Caco-2 (cell line): ENCODE measurements around the gene SLC5A10. TPM values are rescaled to one million over a fixed set of nuclear protein-coding genes. Genes with fewer than 3 reads are reported as not detected.
"Not testable (repeated sequence)": the region's sequence is repeated elsewhere in the genome, so short reads cannot be mapped to it uniquely, and the experiment has no call there.

Source experiments
- BruUV-seq: library from RNA; stranded (reverse); fragments of 400-500 nt; replicated peaks from 2 replicates; lab custom pipeline; 2021; lab: Mats Ljungman, UMichigan
- CTCF ChIA-PET: fragments of 300-600 bp; sonication (Branson Sonifier 250); formaldehyde crosslinking; loops from one replicate; lab custom pipeline; 2022; ENCODE audit warnings: antibody characterized with exemption; lab: Charles Lee
- POLR2A ChIA-PET: fragments of 300-600 bp; sonication (Branson Sonifier 250); formaldehyde crosslinking; loops from one replicate; lab custom pipeline; 2022; ENCODE audit warnings: antibody characterized with exemption; lab: Charles Lee
- DNase-seq, 2 experiments: peaks; one replicate each; pipeline versions ENCODE4 v3.0.0 to v3.0.0-alpha.2; 2020 to 2022
- H3K27me3 ChIP-seq: replicated peaks from 2 replicates; pipeline ENCODE4 v1.6.0; 2011; ENCODE audit warnings: low read length; ENCODE audit not compliant: control insufficient read depth, insufficient read depth
- H3K36me3 ChIP-seq: 2 replicates; pipeline ENCODE4 v1.5.1; 2011; ENCODE audit warnings: low read length; ENCODE audit not compliant: control insufficient read depth, insufficient read depth
- H3K4me1 ChIP-seq: fragments of 250-450 bp; sonication (Bioruptor Pico); 2 replicates; pipeline ENCODE4 v1.5.1; 2020; ENCODE audit warnings: mild to moderate bottlenecking
- H3K4me3 ChIP-seq: 2 replicates; pipeline ENCODE4 v1.5.1; 2011; ENCODE audit warnings: low read depth, mild to moderate bottlenecking, control low read depth, low read length
- H3K9me3 ChIP-seq: fragments of 250-450 bp; sonication (Bioruptor Pico); 2 replicates; pipeline ENCODE4 v1.5.1; 2020; ENCODE audit warnings: mild to moderate bottlenecking, moderate library complexity
- H3K27ac Mint-ChIP-seq: one replicate; pipeline ENCODE4 v1.8.0; 2022; ENCODE audit warnings: mixed read lengths; ENCODE audit not compliant: unreplicated experiment
- H3K27me3 Mint-ChIP-seq: one replicate; pipeline ENCODE4 v1.8.0; 2022; ENCODE audit warnings: mixed read lengths; ENCODE audit not compliant: insufficient read depth, unreplicated experiment
- H3K36me3 Mint-ChIP-seq: one replicate; pipeline ENCODE4 v1.8.0; 2022; ENCODE audit warnings: mild to moderate bottlenecking, mixed read lengths; ENCODE audit not compliant: insufficient read depth, unreplicated experiment
- H3K4me1 Mint-ChIP-seq: one replicate; pipeline ENCODE4 v1.8.0; 2022; ENCODE audit warnings: low read depth, mixed read lengths; ENCODE audit not compliant: unreplicated experiment
- H3K4me3 Mint-ChIP-seq: one replicate; pipeline ENCODE4 v1.8.0; 2022; ENCODE audit warnings: mild to moderate bottlenecking, moderate library complexity, mixed read lengths; ENCODE audit not compliant: unreplicated experiment
- H3K9me3 Mint-ChIP-seq: one replicate; pipeline ENCODE4 v1.8.0; 2022; ENCODE audit warnings: mixed read lengths; ENCODE audit not compliant: unreplicated experiment
- intact Hi-C: fragments of 100-400 bp; cut with micrococcal nuclease; formaldehyde crosslinking; loops from one replicate; pipeline ENCODE4 v1.10.0; 2022; ENCODE audit not compliant: unreplicated experiment
- total RNA-seq: library from RNA; stranded (reverse); gene quantifications from 2 replicates; pipeline ENCODE4 v1.2.3, GENCODE V29; 2022
- TF ChIP-seq, protein P1 (sequence below), 2 experiments: fragments of 200-600 bp in 1 of 2; IDR thresholded peaks; 1 replicate in 1 of 2; 2 replicates in 1 of 2; pipeline versions ENCODE4 v1.5.1 to v1.8.0; 2011 to 2022; ENCODE audit warnings: antibody characterized with exemption in 1 of 2, control low read depth in 1 of 2, inconsistent platforms in 1 of 2, low read depth in 1 of 2, low read length in 1 of 2, mild to moderate bottlenecking in 1 of 2, moderate library complexity in 1 of 2; ENCODE audit not compliant: insufficient read depth in 1 of 2, severe bottlenecking in 1 of 2, unreplicated experiment in 1 of 2

SLC5A10 gene
- total RNA-seq, 1 experiment from 2014 or later, result 0.27 TPM

GRCh38 chr17:19031729-19032128 is 79.8 kb downstream of the SLC5A10 start:
- H3K4me1 ChIP-seq, H3K27me3 ChIP-seq, H3K36me3 Mint-ChIP-seq, BruUV-seq, POLR2A ChIA-PET, H3K4me3 Mint-ChIP-seq, intact Hi-C loops, H3K4me3 ChIP-seq, H3K27ac Mint-ChIP-seq, CTCF ChIA-PET, H3K9me3 ChIP-seq, H3K36me3 ChIP-seq, H3K27me3 Mint-ChIP-seq, H3K9me3 Mint-ChIP-seq, H3K4me1 Mint-ChIP-seq: not testable (repeated sequence)
- TF ChIP-seq, protein P1, sequence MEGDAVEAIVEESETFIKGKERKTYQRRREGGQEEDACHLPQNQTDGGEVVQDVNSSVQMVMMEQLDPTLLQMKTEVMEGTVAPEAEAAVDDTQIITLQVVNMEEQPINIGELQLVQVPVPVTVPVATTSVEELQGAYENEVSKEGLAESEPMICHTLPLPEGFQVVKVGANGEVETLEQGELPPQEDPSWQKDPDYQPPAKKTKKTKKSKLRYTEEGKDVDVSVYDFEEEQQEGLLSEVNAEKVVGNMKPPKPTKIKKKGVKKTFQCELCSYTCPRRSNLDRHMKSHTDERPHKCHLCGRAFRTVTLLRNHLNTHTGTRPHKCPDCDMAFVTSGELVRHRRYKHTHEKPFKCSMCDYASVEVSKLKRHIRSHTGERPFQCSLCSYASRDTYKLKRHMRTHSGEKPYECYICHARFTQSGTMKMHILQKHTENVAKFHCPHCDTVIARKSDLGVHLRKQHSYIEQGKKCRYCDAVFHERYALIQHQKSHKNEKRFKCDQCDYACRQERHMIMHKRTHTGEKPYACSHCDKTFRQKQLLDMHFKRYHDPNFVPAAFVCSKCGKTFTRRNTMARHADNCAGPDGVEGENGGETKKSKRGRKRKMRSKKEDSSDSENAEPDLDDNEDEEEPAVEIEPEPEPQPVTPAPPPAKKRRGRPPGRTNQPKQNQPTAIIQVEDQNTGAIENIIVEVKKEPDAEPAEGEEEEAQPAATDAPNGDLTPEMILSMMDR (IDR thresholded peaks at IDR 0.05; ENCODE audit: insufficient read depth in 1 of 2, low read depth in 1 of 2, low read length in 1 of 2, severe bottlenecking in 1 of 2, unreplicated experiment in 1 of 2), result peak; percentile 50 to 57
- peak; percentile 89 to 93 for DNase-seq

DNA sequence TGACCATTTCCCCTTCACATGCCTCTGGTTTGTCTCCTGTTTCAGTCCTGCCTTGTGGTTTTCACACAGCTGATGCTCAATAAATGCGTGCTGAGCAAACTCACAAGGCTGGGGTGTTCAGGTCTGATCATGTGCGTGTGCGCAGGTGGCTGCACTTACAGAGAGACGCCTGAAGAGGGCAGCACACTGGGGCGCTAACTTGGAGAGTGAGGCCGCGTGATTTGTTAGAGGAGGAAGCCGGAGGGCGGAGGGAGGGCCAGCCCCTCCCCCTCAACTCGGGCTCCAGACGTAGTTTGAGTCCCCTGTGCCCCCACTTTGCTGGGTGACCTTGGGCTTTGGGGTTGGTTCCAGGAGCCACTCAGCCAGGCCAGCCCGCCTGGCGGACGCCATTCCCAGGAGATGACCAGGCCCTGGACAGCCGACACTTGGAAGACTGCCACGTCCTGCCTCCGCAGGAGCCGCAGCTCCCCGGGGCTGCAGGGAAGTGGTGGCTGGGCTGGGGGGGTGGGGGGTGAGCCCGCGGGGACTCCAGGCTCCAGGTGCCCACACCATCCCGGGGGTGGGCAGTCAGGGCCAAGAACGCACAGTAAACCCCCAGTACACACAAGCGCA is 80.5 kb downstream of the SLC5A10 start:
- H3K9me3 Mint-ChIP-seq, H3K9me3 ChIP-seq, H3K4me3 Mint-ChIP-seq, H3K4me1 Mint-ChIP-seq, BruUV-seq, CTCF ChIA-PET, H3K27ac Mint-ChIP-seq, H3K36me3 Mint-ChIP-seq, H3K27me3 Mint-ChIP-seq, H3K4me1 ChIP-seq, intact Hi-C loops, H3K4me3 ChIP-seq, H3K36me3 ChIP-seq, DNase-seq, H3K27me3 ChIP-seq, POLR2A ChIA-PET: not testable (repeated sequence)

- H3K36me3 ChIP-seq, CTCF ChIA-PET, H3K4me3 ChIP-seq, H3K27me3 Mint-ChIP-seq, POLR2A ChIA-PET, H3K27ac Mint-ChIP-seq, H3K4me1 Mint-ChIP-seq, intact Hi-C loops, H3K9me3 Mint-ChIP-seq, H3K4me1 ChIP-seq, H3K27me3 ChIP-seq, BruUV-seq, H3K4me3 Mint-ChIP-seq, H3K36me3 Mint-ChIP-seq, DNase-seq, H3K9me3 ChIP-seq: not testable (repeated sequence)
Measured at GRCh38 chr17:19036186-19036585, 84.2 kb downstream of the SLC5A10 start.

DNA sequence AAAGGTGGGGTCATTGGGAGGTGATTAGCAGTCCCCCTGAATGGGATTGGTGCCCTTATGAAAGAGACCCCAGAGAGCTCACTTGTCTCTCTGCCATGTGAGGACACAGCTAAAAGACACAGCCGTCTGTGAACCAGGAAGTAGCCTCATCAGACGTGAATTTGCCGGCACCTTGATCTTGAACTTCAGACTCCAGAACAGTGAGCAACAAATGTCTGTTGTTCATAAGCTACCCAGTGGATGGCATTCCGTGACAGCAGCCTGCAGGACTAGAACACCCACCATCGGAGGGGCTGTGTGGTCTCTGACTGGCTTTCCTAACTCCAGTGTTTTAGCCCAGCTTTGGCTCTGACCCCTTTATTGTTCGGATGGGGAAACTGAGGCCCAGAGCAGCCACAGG is 85.6 kb downstream of the SLC5A10 start:
- POLR2A ChIA-PET, H3K9me3 Mint-ChIP-seq, H3K9me3 ChIP-seq, DNase-seq, H3K4me1 Mint-ChIP-seq, H3K4me3 Mint-ChIP-seq, BruUV-seq, H3K4me1 ChIP-seq, H3K27ac Mint-ChIP-seq, H3K27me3 ChIP-seq, H3K27me3 Mint-ChIP-seq, CTCF ChIA-PET, H3K36me3 ChIP-seq, intact Hi-C loops, H3K36me3 Mint-ChIP-seq, H3K4me3 ChIP-seq: not testable (repeated sequence)

DNA sequence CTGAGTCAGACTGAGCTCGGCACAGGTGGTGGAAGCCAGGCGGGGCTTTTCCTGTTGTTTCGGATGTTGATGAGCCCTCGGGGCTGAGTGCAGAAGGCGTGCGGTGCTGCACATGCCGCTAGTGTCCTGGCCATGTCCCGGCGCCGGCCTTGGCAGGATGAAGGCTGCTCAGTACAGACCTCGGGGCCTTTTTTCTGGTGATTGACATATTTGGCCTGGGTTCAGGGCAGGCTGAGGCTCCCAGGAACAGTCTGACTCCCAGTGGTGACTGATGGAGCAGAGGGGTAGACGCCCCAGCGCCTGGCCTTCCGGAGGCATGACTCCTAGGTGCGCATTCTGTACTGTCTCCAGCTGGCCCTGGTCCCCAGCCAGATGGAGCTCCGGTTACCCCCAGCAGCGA is 86.0 kb downstream of the SLC5A10 start:
- CTCF ChIA-PET, intact Hi-C loops, H3K9me3 ChIP-seq, H3K27ac Mint-ChIP-seq, POLR2A ChIA-PET, H3K36me3 ChIP-seq, BruUV-seq, H3K4me1 ChIP-seq, H3K27me3 Mint-ChIP-seq, H3K9me3 Mint-ChIP-seq, H3K36me3 Mint-ChIP-seq, H3K4me3 ChIP-seq, DNase-seq, H3K27me3 ChIP-seq, H3K4me1 Mint-ChIP-seq, H3K4me3 Mint-ChIP-seq: not testable (repeated sequence)

DNA sequence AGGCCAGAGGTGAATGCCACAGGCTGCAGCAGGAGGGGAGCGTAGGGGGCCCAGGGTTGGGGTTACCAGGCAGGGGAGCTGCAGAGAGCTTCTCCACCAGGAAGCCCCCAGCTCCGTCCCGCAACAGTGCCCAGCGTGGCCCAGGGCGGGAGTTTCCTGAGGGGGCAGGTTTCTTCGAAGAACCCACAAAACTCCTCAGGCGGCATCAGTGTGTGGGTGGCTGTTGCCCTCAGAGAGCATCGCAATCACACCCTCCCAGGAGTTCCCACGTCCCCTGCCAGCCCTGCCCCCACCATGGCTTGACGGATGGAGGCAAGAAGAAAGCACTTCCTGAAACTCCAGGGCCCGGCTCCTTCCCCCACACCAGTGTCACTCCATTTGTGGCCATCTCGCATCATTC is 86.8 kb downstream of the SLC5A10 start:
- H3K27me3 ChIP-seq, H3K4me1 ChIP-seq, H3K9me3 Mint-ChIP-seq, H3K27me3 Mint-ChIP-seq, H3K27ac Mint-ChIP-seq, DNase-seq, H3K36me3 ChIP-seq, H3K4me3 ChIP-seq, H3K9me3 ChIP-seq, H3K36me3 Mint-ChIP-seq, BruUV-seq, POLR2A ChIA-PET, intact Hi-C loops, CTCF ChIA-PET, H3K4me3 Mint-ChIP-seq, H3K4me1 Mint-ChIP-seq: not testable (repeated sequence)
